T follicular helper cell (primary cell): ENCODE measurements around the gene WDR72.
"Not testable (repeated sequence)": the region's sequence is repeated elsewhere in the genome, so short reads cannot be mapped to it uniquely, and the experiment has no call there.

ENCODE experiments used
- DNase-seq: peaks from one replicate; pipeline ENCODE4 v3.0.0-alpha.2; 2020; ENCODE audit warnings: low read depth

Gene WDR72

GRCh38 chr15:53709821-53710220, 49.6 kb downstream of the WDR72 start:
- DNase-seq, result no peak

- no peak for DNase-seq
These were observed 64.1 kb downstream of the WDR72 start for GRCh38 chr15:53695365-53695764.

- DNase-seq, result no peak
These were observed 65.0 kb downstream of the WDR72 start for GRCh38 chr15:53694476-53694874.

GRCh38 chr15:53693729-53694475, 65.6 kb downstream of the WDR72 start:
- no peak for DNase-seq

- DNase-seq, result not testable (repeated sequence)
These were observed 75.3 kb downstream of the WDR72 start for GRCh38 chr15:53684162-53684561.

- DNase-seq, result no peak
These were observed 78.4 kb downstream of the WDR72 start for GRCh38 chr15:53681056-53681455.

- no peak for DNase-seq
These were observed 83.6 kb downstream of the WDR72 start for GRCh38 chr15:53675832-53676231.

- no peak for DNase-seq
These were observed 87.9 kb downstream of the WDR72 start for GRCh38 chr15:53671545-53671944.

- DNase-seq, result no peak
These were observed 88.8 kb downstream of the WDR72 start for GRCh38 chr15:53670701-53671100.

- no peak for DNase-seq
These were observed 93.5 kb downstream of the WDR72 start for GRCh38 chr15:53665930-53666329.

- no peak for DNase-seq
These were observed 100.5 kb downstream of the WDR72 start for GRCh38 chr15:53658827-53659555.

GRCh38 chr15:53658255-53658654, 101.2 kb downstream of the WDR72 start:
- DNase-seq, result no peak

GRCh38 chr15:53648934-53649333, 110.5 kb downstream of the WDR72 start:
- DNase-seq, result no peak

- DNase-seq, result no peak
These were observed 114.8 kb downstream of the WDR72 start for GRCh38 chr15:53644660-53645059.

GRCh38 chr15:53634517-53635106, 124.9 kb downstream of the WDR72 start:
- DNase-seq, result no peak

- no peak for DNase-seq
These were observed 132.2 kb downstream of the WDR72 start for GRCh38 chr15:53627279-53627678.

- no peak for DNase-seq
These were observed 133.3 kb downstream of the WDR72 start for GRCh38 chr15:53625962-53626845.

GRCh38 chr15:53625260-53625659, 134.2 kb downstream of the WDR72 start:
- DNase-seq, result no peak

GRCh38 chr15:53618461-53618860, 141.0 kb downstream of the WDR72 start:
- no peak for DNase-seq

GRCh38 chr15:53611145-53611920, 148.1 kb downstream of the WDR72 start:
- no peak for DNase-seq

GRCh38 chr15:53591041-53591440, 168.4 kb downstream of the WDR72 start:
- DNase-seq, result no peak
